GM18861 (cell line): ENCODE data around the gene PSMB11.
A peak's percentile ranks its signal among the peaks of the same experiment; 100 is the strongest.
"Not testable (repeated sequence)": the region's sequence is repeated elsewhere in the genome, so short reads cannot be mapped to it uniquely, and the experiment has no call there.

Experiments used
- ATAC-seq: cut with Tn5 transposase; IDR thresholded peaks from one replicate; pipeline ENCODE4 v1.9.1; 2021; ENCODE audit not compliant: unreplicated experiment

PSMB11 gene, protein sequence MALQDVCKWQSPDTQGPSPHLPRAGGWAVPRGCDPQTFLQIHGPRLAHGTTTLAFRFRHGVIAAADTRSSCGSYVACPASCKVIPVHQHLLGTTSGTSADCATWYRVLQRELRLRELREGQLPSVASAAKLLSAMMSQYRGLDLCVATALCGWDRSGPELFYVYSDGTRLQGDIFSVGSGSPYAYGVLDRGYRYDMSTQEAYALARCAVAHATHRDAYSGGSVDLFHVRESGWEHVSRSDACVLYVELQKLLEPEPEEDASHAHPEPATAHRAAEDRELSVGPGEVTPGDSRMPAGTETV

GRCh38 chr14:23042162-23042965 lies at the start of gene PSMB11:
Gene PSMB11, plus strand, starts transcription at chr14:23042212. Its CDS starts 14 bp downstream, at chr14:23042226.
- no peak for ATAC-seq

GRCh38 chr14:22993517-22993916 lies 48.5 kb upstream of the PSMB11 start:
- no peak for ATAC-seq

DNA sequence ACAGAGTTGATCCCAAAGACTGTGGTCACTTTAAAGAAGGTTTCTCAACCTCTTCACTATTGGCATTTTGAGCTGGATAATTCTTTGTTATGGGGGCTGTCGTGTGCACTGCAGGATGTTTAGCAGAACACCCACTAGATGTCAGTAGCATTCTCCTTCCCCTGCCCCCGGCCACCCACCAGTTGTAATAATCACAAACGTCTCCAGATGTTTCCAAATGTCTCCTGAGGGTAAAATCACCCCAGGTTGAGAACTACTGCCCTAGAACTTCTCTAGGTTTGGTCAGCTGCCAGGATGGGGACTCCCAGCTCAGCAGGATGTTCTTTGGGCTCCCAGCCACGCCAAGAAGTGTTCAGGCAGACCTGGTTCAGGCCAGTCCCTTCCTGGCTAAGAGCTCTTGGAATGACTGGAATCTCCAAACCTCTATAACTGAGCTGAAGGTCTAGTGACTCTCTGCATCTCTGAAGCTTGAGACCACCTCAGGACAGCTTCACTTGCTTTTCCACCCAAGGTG lies 47.2 kb upstream of the PSMB11 start:
- ATAC-seq = no peak

- ATAC-seq = no peak
Measured at GRCh38 chr14:22995889-22996625, 46.0 kb upstream of the PSMB11 start.

GRCh38 chr14:22996768-22997654 lies 45.0 kb upstream of the PSMB11 start:
- no peak for ATAC-seq

- no peak for ATAC-seq
Measured at GRCh38 chr14:22997676-22998323, 44.2 kb upstream of the PSMB11 start.

- ATAC-seq = no peak
Measured at GRCh38 chr14:22998329-22999012, 43.5 kb upstream of the PSMB11 start.

DNA sequence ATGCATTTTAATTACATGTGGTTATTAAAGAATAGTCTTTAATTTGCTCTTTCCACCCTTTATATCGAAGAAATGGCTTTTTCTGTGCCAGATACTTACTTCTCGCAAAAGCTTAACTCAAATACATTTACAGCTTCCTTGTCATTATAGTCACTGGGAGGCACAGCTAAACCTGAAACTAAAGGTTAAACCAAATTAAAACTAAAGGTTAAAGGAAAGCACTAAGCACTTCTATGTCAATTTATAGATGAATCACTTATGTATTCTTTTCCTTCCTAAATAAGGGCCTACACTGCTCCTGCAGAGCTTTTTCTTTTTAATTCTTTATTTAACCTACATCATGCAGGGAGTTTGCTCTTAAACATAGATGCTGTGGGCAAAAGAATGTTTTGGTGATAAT lies 41.2 kb upstream of the PSMB11 start:
- no peak for ATAC-seq

DNA sequence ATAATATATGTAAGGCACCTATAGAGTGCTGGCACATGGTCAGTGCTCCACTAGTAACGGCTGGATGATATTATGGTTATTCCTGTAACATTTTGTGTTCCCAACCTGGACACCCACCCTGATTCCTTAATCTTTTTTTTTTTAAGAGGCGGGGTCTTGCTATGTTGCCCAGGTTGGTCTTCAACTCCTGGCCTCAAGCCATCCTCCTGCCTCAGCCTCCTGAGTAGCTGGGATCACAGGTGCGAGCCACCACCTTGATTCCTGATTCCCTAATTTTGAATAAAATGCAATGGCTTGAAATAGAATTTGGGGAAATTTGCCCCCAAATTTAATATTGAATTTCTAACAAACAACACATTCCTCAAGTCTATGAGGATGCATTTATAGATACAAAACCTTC lies 39.4 kb upstream of the PSMB11 start:
- ATAC-seq = no peak

- not testable (repeated sequence) for ATAC-seq
Measured at GRCh38 chr14:23004274-23004673, 37.7 kb upstream of the PSMB11 start.

DNA sequence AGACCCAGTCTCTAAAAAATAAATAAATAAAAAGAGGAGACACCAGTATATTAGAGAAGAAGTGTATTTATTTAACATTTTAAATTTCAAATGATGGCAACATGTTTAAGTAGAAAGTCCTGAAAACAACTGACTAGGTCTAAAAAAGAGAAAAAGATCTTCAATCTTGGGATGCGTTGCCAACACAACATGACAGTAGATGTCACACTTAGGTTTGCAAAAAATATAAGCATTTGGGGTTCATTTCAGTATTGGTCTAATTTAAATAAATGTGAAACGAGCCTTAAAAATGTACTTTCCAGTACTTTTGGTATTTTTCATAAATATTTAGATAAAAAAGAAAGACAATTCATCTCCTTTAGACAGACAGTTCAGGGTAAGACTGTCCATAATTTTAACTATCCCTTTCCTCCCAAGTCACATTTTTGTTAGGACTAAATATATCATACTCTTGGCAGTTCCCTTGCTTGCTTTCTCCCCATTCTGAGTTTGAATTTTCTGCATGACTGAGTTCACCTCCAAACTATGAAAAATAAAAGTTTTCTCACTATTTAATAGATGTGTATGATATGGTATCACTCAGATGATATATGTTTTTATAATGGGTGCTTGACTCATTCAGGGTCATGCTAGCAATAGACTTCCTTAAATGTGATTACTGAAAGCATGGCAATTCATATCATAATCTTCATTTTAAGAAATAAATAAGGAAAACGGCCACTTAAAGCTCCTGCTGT lies 36.4 kb upstream of the PSMB11 start:
- ATAC-seq = no peak

DNA sequence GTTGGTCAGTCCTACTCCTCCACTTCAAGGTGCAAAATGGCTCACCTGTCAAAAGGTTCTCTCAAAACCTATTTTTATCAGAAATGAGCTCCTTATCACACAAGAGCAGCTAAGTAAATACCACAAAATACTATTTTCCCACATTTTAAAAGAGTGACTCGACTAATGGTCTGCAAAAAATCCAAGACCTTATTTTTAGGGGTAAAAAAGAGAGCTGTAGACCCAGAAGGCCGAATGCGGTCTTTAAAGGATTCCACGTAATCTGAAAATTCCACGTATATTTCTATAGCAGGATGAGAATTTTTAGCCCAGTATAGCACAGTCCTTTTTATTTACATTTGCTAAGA lies 35.9 kb upstream of the PSMB11 start:
- no peak for ATAC-seq

GRCh38 chr14:23006544-23007419 lies 35.2 kb upstream of the PSMB11 start:
- peak; percentile 87 for ATAC-seq

- ATAC-seq = no peak
Measured at GRCh38 chr14:23008831-23009230, 33.2 kb upstream of the PSMB11 start.

GRCh38 chr14:23009483-23009938 lies 32.5 kb upstream of the PSMB11 start:
- ATAC-seq = no peak

GRCh38 chr14:23009939-23010726 lies 31.9 kb upstream of the PSMB11 start, which contains the start of gene C14orf93:
Gene C14orf93, minus strand, starts transcription at chr14:23010143. Its CDS starts 11,120 bp downstream, at chr14:22999023.
- ATAC-seq = no peak
